Smooth muscle cell (in vitro differentiated cells): ENCODE data around the gene HCCS. TPM values are rescaled to one million over a fixed set of nuclear protein-coding genes. Genes with fewer than 3 reads are reported as not detected.

Experiments
- DNase-seq: peaks from one replicate; lab custom pipeline; 2025; ENCODE audit not compliant: unreplicated experiment; lab: John Stamatoyannopoulos, UW
- H2AFZ ChIP-seq: fragments of 200-600 bp; sonication (generic); 2 replicates; pipeline ENCODE4 v1.6.0; 2016; ENCODE audit warnings: antibody characterized with exemption, low read depth, mild to moderate bottlenecking
- H3F3A ChIP-seq: fragments of 200-600 bp; sonication (generic); 2 replicates; pipeline ENCODE4 v1.6.0; 2017; ENCODE audit warnings: antibody characterized with exemption, low read depth
- H3K27ac ChIP-seq: fragments of 200-600 bp; sonication (generic); 2 replicates; pipeline ENCODE4 v1.5.1; 2016; ENCODE audit warnings: low read depth, mild to moderate bottlenecking
- H3K27me3 ChIP-seq: fragments of 200-600 bp; sonication (generic); 2 replicates; pipeline ENCODE4 v1.6.1; 2016; ENCODE audit warnings: low read depth, mild to moderate bottlenecking
- H3K36me3 ChIP-seq: fragments of 200-600 bp; sonication (generic); 2 replicates; pipeline ENCODE4 v1.5.1; 2016; ENCODE audit warnings: low read depth
- H3K4me1 ChIP-seq: fragments of 200-600 bp; sonication (generic); 2 replicates; pipeline ENCODE4 v1.5.1; 2016; ENCODE audit warnings: low read depth
- H3K4me2 ChIP-seq: fragments of 200-600 bp; sonication (generic); 2 replicates; pipeline ENCODE4 v1.6.0; 2016; ENCODE audit warnings: mild to moderate bottlenecking
- H3K4me3 ChIP-seq: fragments of 200-600 bp; sonication (generic); 2 replicates; pipeline ENCODE4 v1.5.1; 2016; ENCODE audit warnings: mild to moderate bottlenecking
- H3K79me2 ChIP-seq: fragments of 200-600 bp; sonication (generic); 2 replicates; pipeline ENCODE4 v1.6.0; 2016; ENCODE audit warnings: low read depth, mild to moderate bottlenecking
- H3K9ac ChIP-seq: fragments of 200-600 bp; sonication (generic); 2 replicates; pipeline ENCODE4 v1.6.0; 2016; ENCODE audit warnings: low read depth
- H3K9me3 ChIP-seq: fragments of 200-600 bp; sonication (generic); replicated peaks from 2 replicates; pipeline ENCODE4 v1.5.1; 2016; ENCODE audit warnings: low read depth
- H4K20me1 ChIP-seq: fragments of 200-600 bp; sonication (generic); 2 replicates; pipeline ENCODE4 v1.6.0; 2016; ENCODE audit warnings: low read depth
- WGBS: methylation state at CpG from one replicate; pipeline ENCODE4 v1.1.7; 2016; ENCODE audit warnings: low lambda C conversion rate; 5-methylcytosine and 5-hydroxymethylcytosine counted together
- polyA plus RNA-seq: library from polyadenylated mRNA; unstranded; fragments of >200 nt; fragmentation: Nextera tagmentation; extraction: Ambion mirVana; gene quantifications from 2 replicates; pipeline ENCODE4 v1.2.1, GENCODE V29; 2016
- small RNA-seq: library from RNA; depleted of rRNA; stranded (forward); fragments of <200 nt; gene quantifications from one replicate; pipeline ENCODE3, GENCODE V24; 2014
- total RNA-seq: library from RNA; depleted of rRNA; stranded (reverse); fragments of >200 nt; gene quantifications from 2 replicates; pipeline ENCODE4 v1.2.3, GENCODE V29; 2014
- TF ChIP-seq, protein P1 (sequence below): fragments of 200-600 bp; sonication (generic); IDR thresholded peaks from 2 replicates; pipeline ENCODE4 v1.5.1; 2017; ENCODE audit warnings: borderline replicate concordance, mild to moderate bottlenecking, antibody characterized with exemption; ENCODE audit not compliant: insufficient read depth, poor library complexity, severe bottlenecking

The HCCS gene
- total and polyA plus RNA-seq, 2 experiments from 2014 or later = 25.8 to 27.3 TPM

GRCh38 chrX:11171956-11172355 is 60.8 kb downstream of the HCCS start:
- no peaks in the 10 kb centered on the region for H3K4me1 ChIP-seq
- no peaks in the 10 kb centered on the region for H3K79me2 ChIP-seq
- H3F3A ChIP-seq = no peaks in the 10 kb centered on the region
- no peak overlapping the region for H3K4me3 ChIP-seq
- TF ChIP-seq, protein P1, sequence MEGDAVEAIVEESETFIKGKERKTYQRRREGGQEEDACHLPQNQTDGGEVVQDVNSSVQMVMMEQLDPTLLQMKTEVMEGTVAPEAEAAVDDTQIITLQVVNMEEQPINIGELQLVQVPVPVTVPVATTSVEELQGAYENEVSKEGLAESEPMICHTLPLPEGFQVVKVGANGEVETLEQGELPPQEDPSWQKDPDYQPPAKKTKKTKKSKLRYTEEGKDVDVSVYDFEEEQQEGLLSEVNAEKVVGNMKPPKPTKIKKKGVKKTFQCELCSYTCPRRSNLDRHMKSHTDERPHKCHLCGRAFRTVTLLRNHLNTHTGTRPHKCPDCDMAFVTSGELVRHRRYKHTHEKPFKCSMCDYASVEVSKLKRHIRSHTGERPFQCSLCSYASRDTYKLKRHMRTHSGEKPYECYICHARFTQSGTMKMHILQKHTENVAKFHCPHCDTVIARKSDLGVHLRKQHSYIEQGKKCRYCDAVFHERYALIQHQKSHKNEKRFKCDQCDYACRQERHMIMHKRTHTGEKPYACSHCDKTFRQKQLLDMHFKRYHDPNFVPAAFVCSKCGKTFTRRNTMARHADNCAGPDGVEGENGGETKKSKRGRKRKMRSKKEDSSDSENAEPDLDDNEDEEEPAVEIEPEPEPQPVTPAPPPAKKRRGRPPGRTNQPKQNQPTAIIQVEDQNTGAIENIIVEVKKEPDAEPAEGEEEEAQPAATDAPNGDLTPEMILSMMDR = no peak
- DNase-seq = no peak
- no peak overlapping the region for H3K9ac ChIP-seq
- no peaks in the 10 kb centered on the region for H3K36me3 ChIP-seq
- no peak overlapping the region for H3K4me2 ChIP-seq
- H3K27ac ChIP-seq = no peak overlapping the region
- H3K9me3 ChIP-seq = no peaks in the 10 kb centered on the region
- H3K27me3 ChIP-seq = no peaks in the 10 kb centered on the region
- H2AFZ ChIP-seq = no peak overlapping the region
- H4K20me1 ChIP-seq = no peaks in the 10 kb centered on the region
- 75% methylated on average over 4 of the region's 4 CpGs for WGBS

GRCh38 chrX:11172415-11172814 is 61.3 kb downstream of the HCCS start:
- H3K27ac ChIP-seq = no peak overlapping the region
- no peaks in the 10 kb centered on the region for H3K27me3 ChIP-seq
- no peak overlapping the region for H3K4me2 ChIP-seq
- H3K79me2 ChIP-seq = no peaks in the 10 kb centered on the region
- no peaks in the 10 kb centered on the region for H3K36me3 ChIP-seq
- H3K9me3 ChIP-seq = no peaks in the 10 kb centered on the region
- H3F3A ChIP-seq = no peaks in the 10 kb centered on the region
- H2AFZ ChIP-seq = no peak overlapping the region
- no peaks in the 10 kb centered on the region for H4K20me1 ChIP-seq
- H3K9ac ChIP-seq = no peak overlapping the region
- no peaks in the 10 kb centered on the region for H3K4me1 ChIP-seq
- TF ChIP-seq, protein P1 = no peak
- WGBS = 77% methylated on average over 4 of the region's 4 CpGs
- no peak overlapping the region for H3K4me3 ChIP-seq
- DNase-seq = no peak

Small RNAs within 50 kb of the gene (small RNA-seq; reads per million reads assigned to genes)
- gene RF00019 = not detected
- gene RF02271 = not detected

Other genes with a start within 250 kb of the HCCS start
- gene AMELX, start 182.1 kb downstream of the HCCS start, total RNA-seq = not detected in 2 replicates
- gene AMELX, start 182.1 kb downstream of the HCCS start, polyA plus RNA-seq = not detected in 2 replicates